Activated CD4-positive, CD25-positive, alpha-beta regulatory T cell treated with anti-CD3 and anti-CD28 coated beads, Interleukin-2, amount 50 U/mL, for 72 hours (primary cell): ENCODE results near the gene DSG1.

Experiments used
- DNase-seq: peaks from one replicate; pipeline ENCODE4 v3.0.0; 2021

DSG1 gene

DNA sequence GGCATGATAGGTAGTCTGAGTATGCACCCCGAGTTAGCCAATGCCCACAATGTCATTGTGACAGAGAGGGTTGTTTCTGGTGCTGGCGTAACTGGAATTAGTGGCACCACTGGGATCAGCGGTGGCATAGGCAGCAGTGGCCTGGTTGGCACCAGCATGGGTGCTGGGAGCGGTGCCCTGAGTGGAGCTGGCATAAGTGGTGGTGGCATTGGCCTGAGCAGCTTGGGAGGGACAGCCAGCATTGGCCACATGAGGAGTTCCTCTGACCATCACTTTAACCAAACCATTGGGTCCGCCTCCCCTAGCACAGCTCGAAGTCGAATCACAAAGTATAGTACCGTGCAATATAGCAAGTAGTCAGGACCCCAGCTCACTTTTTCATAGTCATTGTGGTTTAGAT, 37.0 kb downstream of the DSG1 start:
- DNase-seq = no peak

DNA sequence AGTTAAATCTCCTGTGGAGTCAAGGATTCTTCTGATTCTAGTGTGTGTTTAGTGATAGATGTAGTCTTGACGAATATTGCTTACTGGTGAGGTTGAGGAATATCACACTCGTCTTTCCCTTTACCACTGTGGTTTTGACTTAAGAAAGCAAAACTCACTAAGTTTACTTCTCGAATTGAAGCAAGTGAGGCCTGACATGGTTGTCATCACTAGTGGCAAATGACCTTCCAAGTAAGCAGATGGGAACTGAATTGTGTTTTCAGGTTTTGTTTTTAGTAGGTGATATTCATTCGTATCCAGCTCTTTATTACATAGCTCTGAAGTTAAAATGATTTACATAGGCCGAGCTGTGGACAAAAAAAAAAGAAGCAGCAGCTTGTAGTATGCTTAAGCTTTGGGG, 38.1 kb downstream of the DSG1 start:
- DNase-seq = no peak

DNA sequence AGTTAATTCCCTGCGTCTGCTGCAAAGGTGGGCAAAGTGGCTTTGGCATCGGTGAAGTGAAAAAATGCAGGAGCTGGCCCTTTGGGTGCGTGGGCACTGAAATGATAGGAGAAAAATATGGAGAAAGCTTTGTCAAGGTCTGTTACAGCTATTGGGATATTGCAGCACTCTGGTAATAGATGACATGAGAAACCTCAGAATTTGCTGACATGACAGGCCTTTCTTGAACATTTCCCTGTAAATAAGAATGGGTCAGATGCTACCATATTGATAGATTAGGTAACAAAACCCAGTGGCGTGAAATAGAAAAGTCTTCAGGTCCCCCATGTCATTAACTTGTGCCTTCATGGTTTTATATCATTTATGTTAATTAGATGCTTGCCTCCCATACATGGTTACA, 46.2 kb downstream of the DSG1 start:
- DNase-seq = no peak

DNA sequence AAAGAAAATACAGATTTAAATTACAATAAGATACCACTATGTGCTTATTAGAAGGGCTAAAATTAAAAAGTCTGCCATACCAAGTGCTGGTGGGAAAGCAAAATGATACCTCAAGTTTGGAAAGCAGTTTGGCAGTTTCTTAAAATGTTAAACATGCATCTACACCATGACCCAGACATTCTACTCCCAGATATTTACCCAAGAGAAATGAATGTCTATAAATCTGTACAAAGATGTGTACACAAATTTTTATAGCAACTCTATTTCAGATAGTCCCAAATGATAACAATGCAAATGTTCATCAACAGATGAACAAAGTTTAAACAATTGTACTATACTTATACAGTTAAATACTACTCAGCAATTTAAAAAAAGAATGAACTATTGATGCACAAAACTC, 51.5 kb downstream of the DSG1 start:
- no peak for DNase-seq

DNA sequence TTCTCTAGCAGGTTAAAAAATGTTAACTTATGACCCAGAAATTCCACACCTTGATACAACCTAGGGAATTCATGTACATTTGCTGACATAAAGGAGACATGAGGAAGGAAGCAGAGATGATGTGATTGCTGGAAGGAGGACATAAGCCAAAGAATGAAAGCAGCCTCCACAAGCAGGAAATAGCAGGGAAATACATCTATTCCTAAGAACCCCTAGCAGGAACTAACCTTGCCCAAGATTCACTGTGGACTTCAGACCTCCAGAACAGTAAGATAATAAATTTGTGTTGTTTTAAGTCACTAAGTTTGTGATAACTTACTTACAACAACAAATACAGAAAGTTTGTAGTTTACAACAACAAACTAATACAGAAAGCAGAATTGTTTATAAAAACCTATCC, 54.0 kb downstream of the DSG1 start:
- no peak for DNase-seq

DNA sequence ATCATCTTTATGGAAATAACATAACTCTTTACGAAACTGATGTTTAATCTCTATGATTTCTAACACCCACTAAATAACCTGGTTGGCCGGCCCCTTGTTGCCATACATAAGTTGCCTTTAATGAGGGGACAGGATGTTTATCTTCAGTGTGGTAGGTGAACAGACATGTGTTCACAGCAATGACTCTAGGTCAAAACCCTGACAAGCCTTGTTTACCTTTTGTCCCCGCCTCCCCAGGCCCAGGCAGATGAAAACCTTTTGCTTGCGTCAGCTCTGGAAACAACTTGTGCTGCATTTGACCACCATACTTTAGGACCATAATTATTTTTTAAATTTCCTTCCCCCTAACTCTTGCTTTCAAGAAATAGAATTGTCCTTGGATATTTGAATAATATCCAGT, 55.7 kb downstream of the DSG1 start:
- DNase-seq = no peak

DNA sequence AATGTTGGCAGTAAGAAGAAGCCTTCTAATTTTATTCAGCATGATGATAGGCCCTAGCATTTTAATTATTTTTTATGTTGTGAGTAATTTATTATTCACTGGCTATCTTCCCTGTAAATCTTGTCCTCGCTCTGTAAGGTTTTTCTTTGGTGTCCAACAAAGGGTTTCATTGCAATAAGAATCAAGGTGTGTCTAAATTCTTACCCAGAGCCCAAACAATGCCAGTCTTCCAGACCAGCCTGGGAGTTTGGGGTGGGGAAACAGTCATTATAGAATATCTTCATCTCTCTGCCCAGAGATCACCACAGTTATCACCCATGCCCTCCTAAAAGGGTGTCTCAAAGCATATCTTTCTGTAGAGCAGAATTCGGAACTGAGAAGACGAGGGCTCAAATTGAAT, 58.5 kb downstream of the DSG1 start, which contains the start of gene DSG4:
Gene DSG4, plus strand, starts transcription at position 301 of the 400 bp plus-strand sequence. CDS start 135 bp downstream, outside the sequence.
- no peak for DNase-seq

DNA sequence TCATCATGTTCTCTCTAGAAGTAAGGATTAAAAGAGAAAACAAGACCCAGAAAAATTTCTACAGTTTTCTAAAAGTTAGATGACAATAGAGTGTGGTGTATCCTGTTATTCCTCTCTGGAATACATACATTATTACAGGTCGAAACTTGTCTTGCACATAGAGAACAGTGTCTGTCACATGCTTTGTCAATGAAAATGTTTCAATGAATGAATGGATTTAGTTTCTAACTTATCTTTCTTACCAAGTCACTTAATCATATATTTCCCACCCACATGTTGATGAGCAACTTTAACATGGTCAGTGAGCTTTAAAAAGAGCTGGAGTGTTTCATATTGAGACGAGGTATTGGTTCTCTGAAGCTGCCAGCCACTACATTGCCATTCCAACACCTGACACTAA, 63.0 kb downstream of the DSG1 start:
- no peak for DNase-seq

DNA sequence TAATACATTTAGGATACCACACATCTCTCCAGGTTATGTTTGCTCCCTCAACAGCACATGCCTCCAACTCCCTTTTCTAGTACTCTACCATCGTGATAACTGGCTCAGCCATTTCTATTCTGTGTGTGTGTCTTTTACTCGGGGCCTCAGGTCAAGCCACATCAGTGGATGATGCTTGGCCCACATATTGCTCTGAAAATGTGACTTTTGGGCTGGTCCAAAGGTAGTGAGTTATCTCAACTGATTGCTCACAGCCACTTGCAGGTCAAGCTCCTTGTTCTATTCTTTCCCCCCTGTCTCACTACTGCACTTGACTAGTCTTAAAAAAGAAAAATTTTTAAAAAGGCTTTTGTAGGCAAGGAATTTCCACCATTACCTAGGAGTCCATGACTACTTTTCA, 64.1 kb downstream of the DSG1 start:
- no peak for DNase-seq

DNA sequence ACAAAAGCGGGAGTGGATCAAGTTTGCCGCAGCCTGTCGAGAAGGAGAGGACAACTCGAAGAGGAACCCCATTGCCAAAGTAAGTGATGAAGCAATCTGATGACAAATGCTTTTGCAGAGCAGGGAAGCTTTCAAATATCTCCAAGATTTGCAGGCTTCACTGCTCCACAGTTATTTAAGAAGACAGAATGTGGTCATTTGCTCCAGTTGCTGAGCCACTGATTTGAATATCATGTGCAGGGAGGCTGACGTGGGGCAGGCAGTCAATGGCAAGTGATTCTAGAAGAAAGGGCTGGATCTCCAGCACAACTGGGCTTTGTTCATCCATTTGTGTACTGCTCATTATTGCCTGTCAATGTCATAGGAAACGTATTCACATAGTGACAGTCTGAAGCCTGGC, 68.8 kb downstream of the DSG1 start:
- DNase-seq = no peak

DNA sequence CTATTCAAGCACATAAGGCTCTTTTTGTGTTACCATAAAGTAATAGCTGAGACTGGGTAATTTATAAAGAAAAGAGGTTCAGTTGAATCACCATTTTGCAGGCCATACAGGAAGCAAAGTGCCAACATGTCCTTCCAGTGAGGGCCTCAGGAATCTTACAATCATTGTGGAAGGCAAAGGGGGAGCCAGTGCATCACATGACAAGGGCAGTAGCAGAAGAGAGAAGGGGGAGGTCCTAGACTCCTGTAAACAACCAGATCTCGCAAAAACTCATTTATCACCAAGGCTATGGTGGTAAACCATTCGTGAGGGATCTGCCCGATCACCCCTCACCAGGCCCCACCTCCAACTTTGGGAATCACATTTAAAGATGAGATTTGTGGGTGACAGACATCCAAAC, 75.3 kb downstream of the DSG1 start:
- no peak for DNase-seq

DNA sequence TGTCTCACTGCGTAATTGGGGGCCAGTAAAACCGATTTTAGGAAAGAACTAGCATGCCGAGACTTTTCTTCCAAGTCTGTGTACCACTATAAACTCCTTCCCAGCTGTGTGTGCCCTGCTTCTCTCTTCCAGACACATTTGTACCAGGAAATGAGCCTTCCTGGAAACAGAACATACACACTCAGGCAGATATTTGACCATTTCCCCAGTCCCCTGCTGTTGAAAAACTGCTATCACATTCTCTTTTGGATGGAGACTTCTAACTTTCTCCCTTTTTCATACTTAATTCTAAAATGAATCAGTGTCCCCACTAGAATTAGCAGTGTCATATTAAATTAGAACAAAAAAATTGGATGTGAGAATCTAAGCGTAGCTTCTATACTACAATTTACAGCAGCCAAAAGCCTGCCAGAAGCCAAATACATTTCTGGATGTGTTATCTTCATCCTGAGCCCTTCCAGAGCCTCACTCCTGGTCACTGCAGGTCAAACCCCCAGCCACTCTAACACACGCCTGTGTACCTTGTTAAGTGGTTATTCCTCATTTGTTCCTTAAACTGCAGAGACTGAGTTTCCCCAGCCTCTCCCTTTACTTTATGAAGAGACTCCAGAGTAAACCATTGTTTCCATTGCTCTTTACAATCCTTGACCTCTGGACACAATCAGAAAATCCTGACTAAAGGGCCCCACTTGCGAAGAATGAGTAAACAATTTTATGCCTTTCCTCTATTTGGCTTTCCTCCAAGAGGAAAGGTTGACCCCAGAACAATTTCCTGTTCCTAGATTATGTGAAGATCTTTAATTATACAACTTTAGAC, 79.0 kb downstream of the DSG1 start:
- no peak for DNase-seq

DNA sequence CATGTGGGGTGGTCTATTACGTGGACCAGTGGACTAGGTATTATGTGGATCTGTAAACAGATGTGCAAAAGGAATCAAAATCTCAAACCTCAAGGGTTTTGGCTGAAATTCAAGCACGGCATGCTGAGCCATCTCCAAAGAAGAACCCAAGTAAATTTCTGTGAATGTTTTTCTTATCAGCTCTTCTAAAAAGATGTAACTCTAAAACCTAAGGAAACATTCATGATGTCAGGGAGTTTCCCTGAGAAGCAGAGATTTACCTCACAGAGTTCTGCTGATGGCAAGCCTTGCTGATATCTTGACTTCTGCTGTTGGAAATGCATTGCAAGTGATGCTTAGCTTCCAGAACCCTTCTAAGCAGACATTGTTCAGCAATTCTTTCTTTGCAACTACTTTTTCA, 80.2 kb downstream of the DSG1 start:
- DNase-seq = no peak

DNA sequence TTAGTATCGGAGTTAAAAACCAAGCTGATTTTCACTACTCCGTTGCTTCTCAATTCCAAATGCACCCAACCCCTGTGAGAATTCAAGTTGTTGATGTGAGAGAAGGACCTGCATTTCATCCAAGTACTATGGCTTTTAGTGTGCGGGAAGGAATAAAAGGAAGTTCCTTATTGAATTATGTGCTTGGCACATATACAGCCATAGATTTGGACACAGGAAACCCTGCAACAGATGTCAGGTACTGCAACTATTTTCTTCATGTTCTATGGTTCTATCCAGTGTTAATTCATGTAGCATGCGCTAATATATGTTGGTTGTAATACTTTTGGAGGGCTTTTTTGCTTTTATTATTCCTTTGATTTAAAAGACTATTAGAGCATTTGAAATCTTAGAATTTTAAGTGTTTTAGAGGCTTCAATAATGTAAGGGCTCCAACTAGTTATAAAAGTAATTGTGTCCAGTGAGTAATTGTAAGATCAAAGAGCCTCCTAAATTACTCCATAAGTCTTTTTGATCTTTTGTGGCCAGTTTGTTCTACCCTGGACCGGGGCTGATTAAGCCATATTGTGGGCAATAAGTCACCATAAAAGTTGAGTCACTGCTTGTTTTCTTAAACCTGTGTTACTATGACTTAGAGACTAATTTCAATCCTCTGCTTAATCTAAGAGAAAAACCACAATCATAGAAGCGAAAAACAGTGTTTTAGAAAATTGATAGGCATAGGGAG, 81.5 kb downstream of the DSG1 start:
- no peak for DNase-seq

DNA sequence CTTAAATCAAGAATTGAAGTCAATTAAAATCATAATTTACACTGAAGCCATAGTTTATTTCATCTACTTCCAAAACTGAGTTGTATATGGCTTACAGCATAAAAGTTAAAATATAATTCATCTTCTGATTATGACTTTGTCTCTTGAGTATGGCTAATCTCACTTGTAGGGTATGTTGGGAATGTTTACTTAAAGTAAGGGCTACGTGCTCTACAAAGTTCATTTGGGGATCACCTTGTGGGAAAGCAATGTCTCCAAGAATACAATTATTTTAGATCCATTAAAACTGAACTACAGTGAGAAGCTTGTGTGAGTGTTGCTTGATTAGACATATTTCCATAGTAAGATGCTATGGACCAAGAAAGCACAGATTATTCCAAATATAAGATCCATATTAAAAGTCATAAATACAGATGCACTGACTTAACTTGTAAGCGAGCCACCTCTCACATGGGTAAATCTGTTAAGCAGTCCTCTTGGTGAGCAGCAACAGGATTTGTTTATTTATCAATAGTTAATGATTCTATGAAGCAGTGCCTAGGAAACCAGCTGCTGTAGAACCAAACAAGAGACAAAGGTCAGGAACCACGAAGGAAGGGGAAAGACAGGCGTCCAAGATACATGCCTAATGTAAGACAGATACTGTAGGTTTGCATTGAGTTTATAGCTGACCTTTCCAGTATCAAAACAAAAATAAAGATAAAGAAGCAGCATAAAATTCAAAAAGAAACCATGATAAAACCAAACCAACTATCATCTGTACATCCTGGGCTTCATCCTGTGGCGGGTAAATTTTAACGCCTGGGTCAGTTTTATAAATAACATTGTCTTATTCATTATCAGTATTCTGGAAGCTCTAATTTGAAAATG, 83.4 kb downstream of the DSG1 start:
- no peak for DNase-seq

DNA sequence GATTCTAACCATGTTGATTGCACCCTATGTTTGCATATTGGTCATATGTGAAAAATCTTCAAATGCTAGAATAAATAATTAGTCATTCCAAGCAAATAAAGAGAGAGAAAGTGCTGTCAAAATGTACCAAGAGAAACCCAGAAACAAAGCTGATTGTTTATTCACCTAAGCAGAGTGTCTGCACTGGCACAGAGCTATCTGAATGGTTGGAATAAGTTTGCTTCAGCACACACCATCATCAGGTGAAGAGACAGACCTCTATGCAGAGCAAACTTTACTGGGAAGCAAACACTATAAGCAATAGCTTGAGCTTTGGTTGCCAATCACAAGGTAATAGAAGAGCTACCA, 84.0 kb downstream of the DSG1 start:
- no peak for DNase-seq

DNA sequence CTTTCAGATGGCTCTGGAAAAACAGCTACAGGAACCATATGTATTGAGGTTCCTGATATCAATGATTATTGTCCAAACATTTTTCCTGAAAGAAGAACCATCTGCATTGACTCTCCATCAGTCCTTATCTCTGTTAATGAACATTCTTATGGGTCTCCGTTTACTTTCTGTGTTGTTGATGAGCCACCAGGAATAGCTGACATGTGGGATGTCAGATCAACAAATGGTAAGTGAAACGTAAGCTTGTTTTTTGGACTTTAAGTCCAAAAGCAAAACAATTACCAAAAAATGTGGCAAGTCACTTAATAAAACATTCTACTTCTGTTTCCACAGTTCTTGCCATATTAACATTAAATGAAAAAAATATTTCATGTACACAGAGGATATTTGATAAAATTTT, 85.4 kb downstream of the DSG1 start:
- DNase-seq = no peak
